COLO829 (cell line): Measurements from ENCODE around the gene PTPN2.
"Not testable (repeated sequence)": the region's sequence is repeated elsewhere in the genome, so short reads cannot be mapped to it uniquely, and the experiment has no call there.

Source experiments
- DNase-seq: peaks from one replicate; pipeline ENCODE4 v3.0.0; 2012; ENCODE audit warnings: low spot score

PTPN2 gene

DNA sequence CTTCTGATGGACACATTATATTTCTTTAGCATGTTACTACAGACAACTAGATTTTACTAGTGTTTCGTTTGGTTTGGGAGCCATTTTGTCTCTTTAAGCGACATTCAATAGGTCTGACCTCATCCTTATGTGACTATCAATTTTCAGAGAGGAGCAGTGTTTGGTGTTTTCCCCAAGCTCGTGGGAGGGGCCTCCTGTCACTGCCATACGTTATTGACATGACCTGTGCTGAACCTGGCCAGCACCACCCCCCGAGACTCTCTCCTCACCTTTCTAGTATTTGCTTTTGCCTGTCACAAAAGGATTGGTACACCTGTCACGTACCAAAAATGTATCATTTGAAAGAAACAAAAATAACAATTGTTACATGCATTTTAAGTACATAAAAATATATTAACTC lies 111.9 kb downstream of the PTPN2 start:
- no peak for DNase-seq

DNA sequence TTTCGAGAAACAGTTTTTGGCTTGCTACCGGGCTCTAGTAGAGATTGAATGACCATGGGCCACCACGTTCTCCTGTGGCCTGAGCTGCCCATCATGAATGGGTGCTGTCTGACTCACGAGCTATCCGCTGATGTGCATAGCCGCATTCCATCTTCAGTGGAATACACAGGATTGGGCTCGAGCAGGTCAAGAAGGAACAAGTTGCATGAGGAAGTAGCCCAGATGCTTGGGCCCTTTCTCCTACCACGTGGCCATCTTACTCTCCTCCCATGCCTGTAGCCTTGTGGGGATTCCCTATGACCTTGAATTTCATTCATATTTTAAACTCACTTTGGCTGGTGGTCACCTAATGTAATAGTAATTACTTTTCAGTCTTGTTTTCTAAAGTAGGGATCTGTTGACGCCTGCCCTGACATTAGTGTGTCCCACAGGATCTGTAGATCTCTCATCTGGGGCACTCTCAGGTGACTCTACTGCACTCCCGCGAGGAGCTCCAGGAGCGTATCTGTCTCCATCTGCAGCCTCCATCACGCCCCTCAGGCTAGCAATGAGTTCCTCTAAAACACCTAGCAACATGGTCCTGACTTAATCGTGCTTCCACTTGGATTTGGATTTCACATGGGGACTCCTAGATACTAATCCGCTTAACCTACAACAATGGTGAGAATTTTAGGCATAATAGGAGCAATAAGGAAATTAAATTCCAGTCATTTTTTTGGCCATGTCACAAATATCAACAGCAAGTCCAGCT lies 113.4 kb downstream of the PTPN2 start:
- no peak for DNase-seq

DNA sequence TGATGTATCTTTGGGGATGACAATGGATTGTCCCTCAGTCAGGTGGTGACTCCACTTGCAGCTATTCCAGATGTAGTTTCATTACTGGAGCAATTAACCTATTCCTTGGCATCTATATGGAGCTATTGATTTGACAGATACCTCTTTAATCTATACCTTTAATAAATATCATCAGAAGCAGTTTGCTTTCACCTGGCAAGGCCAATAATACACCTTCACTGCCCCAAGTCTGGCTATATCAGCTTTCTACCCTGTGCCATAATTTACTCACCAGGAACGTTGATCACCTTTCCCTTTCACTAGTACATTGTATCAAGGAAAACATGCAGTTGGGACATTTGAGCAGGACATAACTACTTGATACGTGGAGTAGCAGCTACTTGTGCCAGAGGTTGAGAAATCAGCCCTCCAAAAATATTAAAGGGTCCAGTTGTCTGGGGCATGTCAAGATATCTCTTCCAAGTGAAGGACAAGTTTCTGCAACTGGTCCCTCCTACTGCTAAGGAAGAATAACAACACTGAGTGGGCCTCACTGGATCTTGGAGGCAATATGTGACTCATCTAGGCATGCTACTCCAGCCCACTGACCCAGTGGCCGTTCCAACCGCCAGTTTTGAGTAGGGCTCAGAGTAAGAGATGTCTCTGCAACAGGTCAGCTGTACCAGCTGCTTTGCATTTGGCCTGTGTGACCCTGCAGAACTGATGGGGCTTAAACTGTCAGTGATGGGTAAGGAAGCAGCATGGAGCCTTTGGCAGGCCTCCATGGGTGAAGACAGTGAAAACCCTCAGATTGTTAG lies 114.2 kb downstream of the PTPN2 start:
- DNase-seq: no peak

DNA sequence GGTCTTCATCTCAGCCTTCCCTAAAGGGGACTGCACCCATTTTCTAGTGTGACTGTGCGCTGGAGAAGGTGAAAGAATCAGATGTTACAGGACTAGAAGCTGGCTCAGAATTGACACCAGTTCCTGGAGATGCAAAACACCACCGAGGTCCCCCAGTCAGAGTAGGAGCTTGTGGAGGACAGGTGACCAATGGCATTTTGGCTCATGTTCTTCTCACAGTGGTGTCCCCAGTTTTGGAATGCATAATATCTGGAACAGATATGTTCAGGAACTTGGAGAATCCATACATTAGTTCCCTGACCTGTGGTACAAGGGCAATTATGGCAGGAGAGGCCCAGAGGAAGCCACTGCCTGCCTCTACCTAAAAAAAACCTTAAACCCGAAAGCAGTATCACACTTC lies 114.9 kb downstream of the PTPN2 start:
- no peak for DNase-seq

DNA sequence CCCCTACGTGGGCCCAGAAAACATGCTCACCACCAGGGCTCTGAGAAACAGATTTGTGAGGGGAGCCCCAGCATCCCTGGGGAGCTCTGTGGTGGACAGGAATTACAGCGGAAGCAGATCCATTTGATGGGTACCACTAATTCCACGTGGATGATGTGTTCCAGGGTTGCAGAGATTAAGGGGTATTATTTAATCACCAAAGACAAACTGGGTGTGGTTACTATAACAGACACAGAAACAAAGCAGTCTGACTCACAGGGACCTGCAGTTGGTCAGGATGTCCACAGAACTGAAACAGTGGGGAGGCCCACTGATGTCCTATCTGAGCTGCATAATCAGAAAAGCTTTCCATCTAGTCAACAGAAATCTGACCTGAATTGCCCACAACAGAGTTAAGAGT lies 115.4 kb downstream of the PTPN2 start:
- DNase-seq: no peak

DNA sequence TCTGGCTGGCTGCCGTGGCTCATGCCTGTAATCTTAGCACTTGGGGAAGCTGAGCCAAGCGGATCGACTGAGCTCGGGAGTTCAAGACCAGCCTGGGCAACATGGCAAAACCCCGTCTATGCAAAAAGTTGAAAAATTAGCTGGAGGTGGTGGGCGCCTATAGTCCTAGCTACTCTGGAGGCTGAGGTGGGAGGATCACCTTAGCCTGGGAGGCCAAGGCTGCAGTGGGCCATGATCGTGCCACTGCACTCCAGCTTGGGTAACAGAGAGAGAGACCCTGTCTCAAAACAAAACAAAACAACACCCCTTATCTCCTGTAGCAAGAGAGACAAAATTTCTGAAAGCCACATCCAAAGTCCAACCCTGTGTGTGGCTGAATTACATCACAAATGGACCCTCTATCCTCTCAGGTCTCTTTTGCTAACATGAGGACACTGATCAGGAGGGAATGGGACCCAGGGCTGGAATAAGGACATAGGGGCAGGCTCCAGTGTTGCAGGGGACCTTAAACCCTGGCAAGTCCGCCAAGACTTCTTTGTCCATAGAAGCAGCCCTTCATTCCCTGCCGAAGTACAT lies 116.4 kb downstream of the PTPN2 start:
- no peak for DNase-seq

DNA sequence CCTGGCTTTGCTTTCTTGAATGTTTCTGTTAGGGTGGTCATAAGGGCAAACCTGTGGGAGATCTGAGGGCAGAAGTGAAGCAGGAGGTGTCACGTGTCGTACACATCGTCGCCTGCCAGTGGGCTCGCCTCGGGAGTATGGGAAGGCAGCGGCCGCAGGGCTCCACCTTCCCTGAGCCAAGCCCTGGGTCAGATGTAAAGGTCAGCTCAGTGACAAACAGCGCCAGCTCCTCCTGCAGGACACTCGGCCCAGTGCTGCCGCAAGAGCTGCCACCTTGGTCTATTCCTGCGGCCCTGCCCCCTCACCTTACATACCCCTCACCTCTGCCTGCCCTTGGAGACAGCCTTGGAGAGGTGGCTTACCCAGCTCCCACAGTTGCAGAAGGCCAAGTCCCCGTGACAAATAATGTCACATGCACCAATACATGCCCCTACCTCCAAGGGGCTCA lies 117.0 kb downstream of the PTPN2 start:
- no peak for DNase-seq

DNA sequence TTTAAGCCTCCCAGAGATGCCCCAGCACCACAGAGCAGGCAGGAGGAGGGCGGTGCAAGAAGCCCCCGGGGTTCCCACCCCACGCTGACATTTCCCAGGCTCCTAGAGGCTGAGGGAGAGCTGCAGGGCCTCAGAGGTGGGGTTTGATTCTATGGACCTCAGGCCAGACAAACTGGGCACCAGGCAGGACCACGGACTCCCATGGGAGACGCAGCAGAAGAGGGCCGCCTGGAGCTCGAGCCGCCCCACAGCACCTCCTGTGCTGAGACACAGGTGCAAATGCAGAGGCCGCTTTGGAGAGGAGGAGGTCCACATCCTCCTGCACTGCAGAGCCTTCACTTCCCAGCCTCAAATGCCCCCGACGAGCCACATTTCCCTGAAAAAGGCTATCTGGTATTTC lies 118.5 kb downstream of the PTPN2 start:
- no peak for DNase-seq

DNA sequence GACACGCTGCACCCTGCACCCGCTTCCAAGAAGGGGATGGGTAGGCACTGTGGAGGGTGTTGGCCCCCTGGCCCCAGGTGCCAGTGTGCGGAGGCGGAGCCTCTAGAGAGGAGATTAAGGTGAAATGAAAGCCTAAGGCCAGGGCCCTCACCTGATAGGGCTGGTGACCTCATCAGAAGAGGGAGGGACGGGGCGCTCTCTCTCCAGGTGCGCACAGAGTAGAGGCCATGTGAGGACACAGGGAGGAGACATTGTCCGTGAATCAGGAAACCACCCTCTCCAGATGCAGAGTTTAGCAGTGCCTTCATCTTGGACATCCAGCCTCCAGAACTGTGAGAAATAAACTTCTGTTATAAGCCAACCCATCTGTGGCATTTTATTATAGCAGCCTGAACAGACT lies 118.9 kb downstream of the PTPN2 start:
- DNase-seq: no peak

DNA sequence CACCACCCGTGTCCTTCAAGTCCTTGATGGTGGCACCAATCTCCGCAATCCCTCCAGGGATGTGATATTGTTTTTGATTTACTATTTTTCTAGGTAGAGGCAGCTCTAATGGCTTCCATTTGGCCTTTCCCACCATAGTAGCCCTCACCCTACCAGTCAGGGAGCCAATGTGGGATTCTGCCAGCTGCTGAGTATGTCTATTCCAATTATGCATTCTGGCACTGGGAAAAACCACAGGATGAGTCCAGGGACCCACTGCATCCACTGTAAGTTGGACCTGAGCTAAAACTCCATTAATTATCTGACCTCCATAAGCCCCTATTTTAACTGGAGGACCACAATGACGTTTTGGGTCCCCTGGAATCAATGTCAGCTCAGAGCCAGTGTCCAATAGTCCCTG lies 125.5 kb downstream of the PTPN2 start:
- not testable (repeated sequence) for DNase-seq

DNA sequence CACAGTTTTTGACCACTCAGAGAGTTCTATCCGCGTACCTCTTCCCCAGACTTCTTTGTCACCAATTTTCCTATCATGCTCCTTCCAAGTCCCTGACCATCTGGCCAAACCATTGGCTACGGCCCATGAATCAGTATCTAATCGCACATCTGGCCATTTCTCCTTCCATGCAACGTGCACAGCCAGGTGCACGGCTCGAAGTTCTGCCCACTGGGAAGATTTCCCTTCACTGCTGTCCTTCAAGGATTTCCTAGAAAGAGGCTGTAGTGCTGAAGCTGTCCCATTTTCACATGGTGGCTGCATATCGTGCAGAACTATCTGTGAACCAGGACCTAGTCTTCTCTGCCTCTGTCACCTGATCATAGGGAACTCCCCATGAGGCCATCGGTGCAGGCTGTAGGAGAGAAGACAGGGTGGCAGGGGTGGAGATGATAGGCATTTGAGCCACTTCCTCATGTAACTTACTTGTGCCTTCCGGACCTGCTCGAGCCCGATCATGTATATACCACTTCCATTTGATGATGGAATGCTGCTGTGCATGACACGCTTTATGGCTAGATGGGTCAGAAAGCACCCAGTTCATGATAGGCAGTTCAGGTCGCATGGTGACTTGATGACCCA lies 127.3 kb downstream of the PTPN2 start:
- not testable (repeated sequence) for DNase-seq

DNA sequence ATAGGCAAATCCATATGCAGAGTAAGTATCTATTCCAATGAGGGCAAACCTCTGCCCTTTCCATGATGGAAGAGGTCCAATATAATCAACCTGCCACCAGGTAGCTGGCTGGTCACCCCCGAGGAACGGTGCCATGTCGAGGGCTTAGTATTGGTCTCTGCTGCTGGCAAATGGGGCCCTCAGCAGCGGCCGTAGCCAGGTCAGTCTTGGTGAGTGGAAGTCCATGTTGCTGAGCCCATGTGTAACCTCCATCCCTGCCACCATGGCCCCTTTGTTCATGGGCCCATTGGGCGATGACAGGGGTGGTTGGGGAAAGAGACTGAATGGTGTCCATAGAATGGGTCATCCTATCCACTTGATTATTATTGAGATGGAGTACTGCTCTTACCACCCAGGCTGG lies 128.4 kb downstream of the PTPN2 start:
- DNase-seq: not testable (repeated sequence)

DNA sequence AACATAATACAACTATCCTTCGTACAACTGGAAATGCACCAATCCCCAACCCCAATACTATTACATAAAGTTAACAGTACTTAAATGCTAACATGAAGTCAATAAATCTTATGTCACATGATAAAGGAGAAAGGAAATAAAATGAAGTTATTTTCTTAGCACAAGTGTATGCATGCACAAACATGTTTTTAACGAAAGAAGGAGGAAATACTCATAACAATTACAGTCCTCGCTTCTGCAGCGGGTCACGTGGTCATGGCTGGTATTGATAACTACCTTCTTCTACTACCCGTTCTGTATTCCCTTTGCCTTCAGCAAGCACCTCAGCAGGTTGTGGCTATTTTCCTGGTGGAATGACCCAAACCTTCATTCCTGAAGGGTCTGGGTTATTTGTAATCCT lies 129.5 kb downstream of the PTPN2 start:
- DNase-seq: no peak

DNA sequence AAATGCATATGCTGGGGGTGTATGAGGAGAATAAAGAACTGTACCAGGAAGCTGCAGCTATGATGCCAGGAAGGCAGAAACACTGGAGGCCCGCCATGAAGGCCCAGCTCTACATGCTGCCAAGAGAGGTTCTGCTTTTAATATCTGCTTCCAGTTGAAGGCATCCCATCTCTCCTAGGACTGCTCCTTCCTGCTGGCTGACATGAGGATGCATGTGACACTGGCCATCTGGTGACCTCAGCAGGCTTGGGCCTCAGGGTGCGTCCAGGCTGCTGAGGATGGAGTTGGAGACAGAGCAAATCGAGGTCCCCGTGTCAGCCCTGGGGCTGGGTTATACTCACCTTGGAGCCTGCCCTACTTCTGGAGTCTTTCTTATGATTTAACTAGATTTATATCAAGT lies 132.1 kb downstream of the PTPN2 start:
- no peak for DNase-seq

DNA sequence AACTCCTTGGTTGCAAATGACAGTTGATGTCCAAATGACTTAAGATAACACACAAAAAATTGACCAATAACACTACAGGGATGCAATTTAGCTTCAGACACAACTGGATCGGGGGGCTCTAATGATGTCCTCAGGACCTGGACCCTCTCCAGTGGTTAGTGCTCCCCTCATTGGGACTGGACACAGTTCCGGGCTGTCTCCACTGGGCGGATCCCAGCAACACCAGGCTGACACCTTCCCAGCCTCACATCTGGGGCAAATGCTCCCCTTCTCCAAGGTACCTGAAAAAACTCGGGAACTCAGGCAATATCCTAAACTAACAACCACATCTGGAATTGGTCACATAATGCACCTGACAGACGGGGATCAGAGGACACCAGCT lies 132.5 kb downstream of the PTPN2 start:
- no peak for DNase-seq

DNA sequence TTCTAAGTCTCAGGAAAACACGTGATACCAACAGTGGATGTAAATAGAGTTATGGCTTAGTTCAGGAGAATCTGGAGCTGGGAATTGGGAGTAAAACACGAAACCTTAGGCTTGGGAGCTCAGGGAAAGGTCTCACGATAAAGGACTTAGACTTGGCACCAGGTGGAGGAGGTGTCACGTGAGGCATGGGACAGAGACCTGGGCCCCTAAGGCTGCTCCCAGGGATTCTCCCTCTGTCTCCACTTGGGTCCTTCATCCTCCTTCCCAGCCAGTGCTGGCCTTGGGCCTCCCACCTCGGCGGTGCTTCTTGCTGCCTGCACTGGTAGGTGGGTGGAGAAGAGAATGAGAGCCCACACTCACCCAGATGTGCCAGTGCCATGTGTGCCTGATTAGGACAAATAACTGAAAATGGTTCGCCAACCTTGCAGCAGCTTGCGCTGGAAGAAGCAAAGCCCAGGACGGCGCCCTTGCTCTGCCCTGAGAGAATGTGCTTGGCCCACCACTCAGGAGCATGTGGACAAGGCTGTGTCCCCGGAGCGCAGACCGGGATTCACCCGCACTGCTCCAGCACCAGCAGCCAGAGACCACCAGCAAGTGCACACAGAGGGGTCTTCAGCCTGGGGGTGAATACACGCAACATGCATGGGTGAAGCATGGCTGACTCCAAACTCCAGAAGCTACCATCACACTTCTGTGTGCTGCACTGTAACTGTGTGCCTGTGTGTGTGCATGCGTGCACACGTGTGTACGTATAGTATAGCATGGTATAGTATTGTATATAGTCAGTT lies 133.1 kb downstream of the PTPN2 start:
- DNase-seq: no peak

DNA sequence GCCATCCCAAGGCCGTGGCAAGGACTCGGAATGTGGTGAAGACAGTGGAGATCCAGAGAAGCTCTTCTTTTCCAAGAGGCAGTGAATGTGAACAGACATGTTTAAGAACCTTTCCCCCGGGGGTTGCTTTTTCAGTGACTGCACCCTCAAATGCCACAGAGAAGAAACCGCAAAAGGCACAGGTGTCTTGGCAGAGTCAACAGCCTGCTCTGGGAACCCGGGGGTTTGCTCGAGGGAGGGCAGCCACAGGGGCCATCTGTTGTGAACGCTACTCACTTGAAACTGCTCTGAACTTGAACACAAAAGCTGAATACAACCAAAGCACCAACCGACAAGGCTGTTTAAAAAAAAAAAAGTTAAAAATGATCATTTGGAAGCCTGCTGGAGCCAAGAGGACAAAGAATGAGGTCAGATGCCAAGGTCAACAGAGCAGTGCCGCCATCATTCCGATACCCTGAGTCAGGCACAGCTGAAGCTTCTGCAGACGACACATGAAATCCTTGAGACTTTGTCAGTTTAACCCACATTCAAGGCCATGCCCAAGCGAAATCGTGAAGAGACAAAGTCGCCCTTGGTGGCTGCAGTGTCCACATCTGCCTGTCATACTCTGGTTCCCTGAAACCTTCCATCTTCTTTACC lies 133.8 kb downstream of the PTPN2 start:
- DNase-seq: no peak

DNA sequence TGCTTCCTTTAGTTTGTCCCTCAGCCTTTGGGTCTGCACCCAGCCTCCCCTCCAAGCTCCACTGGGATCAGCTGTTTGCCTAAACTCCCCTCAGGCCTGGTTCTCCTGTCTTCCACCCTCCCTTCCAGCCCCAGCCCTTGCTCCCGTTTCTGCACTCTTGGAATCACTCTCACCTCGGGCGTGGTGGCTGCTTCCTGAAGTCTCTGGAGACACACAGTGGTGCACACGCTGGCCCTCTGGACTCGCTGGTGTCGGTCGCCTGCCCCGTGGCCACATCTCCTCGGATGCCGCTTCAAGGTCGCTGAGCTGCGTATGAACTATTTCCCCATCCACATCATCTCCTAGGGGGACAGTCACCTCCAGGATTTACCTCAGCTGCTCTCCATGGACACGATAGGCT lies 134.9 kb downstream of the PTPN2 start:
- no peak for DNase-seq

DNA sequence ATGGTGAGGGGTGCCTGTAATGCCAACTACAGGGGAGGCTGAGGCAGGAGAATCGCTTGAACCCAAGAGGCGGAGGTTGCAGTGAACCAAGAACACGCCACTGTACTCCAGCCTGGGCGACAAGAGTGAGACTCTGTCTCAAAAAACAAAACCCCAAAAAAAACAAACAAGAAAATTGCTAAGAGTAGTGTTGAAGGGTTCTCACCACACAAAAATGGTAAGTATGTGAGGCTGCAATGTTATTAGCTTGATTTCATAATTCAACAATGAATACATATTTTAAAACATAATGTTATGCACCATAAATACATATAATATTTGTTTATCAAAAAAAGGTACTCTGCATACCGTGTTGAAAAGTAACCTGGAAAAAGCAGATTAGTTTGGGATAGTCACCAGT lies 135.4 kb downstream of the PTPN2 start:
- no peak for DNase-seq

DNA sequence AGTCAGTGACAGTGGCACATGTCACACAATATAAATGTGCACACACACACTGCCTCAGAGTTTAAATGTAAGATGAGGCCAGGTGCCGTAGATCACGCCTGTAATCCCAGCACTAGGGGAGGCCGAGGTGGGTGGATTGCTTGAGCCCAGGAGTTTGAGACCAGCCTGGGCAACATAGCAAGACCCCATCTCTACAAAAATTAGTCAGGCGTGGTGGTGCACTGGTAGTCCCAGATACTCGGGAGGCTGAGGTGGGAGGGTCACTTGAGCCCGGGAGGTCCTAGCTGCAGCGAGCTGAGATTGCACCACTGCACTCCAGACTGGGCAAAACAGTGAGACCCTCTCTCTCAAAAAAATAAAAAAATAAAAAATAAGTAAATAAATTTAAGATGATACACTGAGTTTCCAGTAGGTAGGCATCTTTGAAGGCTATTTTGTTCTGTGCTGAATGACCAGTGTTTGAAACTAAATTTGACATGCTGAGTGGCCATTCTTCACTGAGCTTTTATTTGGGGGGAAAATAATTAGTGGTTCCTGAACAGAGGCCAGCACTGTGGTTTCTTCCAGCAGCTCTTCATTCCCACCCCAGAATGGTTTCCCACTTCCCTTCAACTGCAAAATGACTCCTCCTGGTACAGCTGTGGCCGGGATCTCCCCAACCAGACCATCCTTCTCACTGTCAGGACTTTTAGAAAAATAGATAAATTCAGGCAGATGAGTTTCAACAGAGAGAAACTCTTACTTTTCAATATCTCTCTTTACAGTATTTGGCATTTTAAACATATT lies 136.3 kb downstream of the PTPN2 start:
- no peak for DNase-seq
